Suppressor macrophage treated with lipopolysaccharide for 4 hours (primary cell): ENCODE data around the gene EML1.
A peak's percentile ranks its signal among the peaks of the same experiment; 100 is the strongest.

Experiments
- DNase-seq: peaks from one replicate; pipeline ENCODE4 v3.0.0-alpha.2; 2020

The EML1 gene

GRCh38 chr14:99971941-99972747 lies 178.9 kb downstream of the EML1 start:
- DNase-seq = no peak

- no peak for DNase-seq
Measured at GRCh38 chr14:99972748-99973466, 179.7 kb downstream of the EML1 start.

GRCh38 chr14:99975190-99975589 lies 182.0 kb downstream of the EML1 start:
- no peak for DNase-seq

- DNase-seq = no peak
Measured at GRCh38 chr14:99976021-99976420, 182.8 kb downstream of the EML1 start.

GRCh38 chr14:99976681-99977080 lies 183.5 kb downstream of the EML1 start:
- no peak for DNase-seq

- no peak for DNase-seq
Measured at GRCh38 chr14:99980299-99980698, 187.1 kb downstream of the EML1 start.

GRCh38 chr14:99981806-99982205 lies 188.6 kb downstream of the EML1 start:
- no peak for DNase-seq

- DNase-seq = peak; percentile 71
Measured at GRCh38 chr14:99982537-99983250, 189.5 kb downstream of the EML1 start.

GRCh38 chr14:99983251-99984015 lies 190.2 kb downstream of the EML1 start:
- no peak for DNase-seq

GRCh38 chr14:99984036-99984435 lies 190.8 kb downstream of the EML1 start:
- no peak for DNase-seq

- DNase-seq = no peak
Measured at GRCh38 chr14:99986396-99986795, 193.2 kb downstream of the EML1 start.

GRCh38 chr14:99989032-99989431 lies 195.8 kb downstream of the EML1 start:
- DNase-seq = no peak

- DNase-seq = no peak
Measured at GRCh38 chr14:99990268-99991170, 197.3 kb downstream of the EML1 start.

GRCh38 chr14:99991331-99991730 lies 198.1 kb downstream of the EML1 start:
- DNase-seq = no peak
